K562 (cell line): Measurements from ENCODE around the gene ITGB5. TPM values are rescaled to one million over a fixed set of nuclear protein-coding genes. Genes with fewer than 3 reads are reported as not detected.

Experiments
- ATAC-seq: fragments of 200-7000 bp; cut with Tn5 transposase; 3 replicates; pipeline ENCODE4 v1.9.1; 2020; ENCODE audit warnings: moderate library complexity
- BruUV-seq: library from RNA; stranded (reverse); fragments of 400-500 nt; replicated peaks from 2 replicates; lab custom pipeline; 2021; lab: Mats Ljungman, UMichigan
- CTCF ChIA-PET: fragments of 300-600 bp; formaldehyde crosslinking; extraction: SDS; loops from one replicate; lab custom pipeline; 2021; ENCODE audit warnings: low intra/inter-chr PET ratio; lab: Yijun Ruan, JAX
- POLR2A ChIA-PET: fragments of 300-600, 350-650 bp; sonication (Branson Sonifier 250); formaldehyde crosslinking; extraction: SDS; loops from one replicate; lab custom pipeline; 2021; ENCODE audit warnings: antibody characterized with exemption, inconsistent platforms; lab: Yijun Ruan, JAX
- DNase-seq, 4 experiments: peaks; one replicate each; pipeline versions ENCODE4 v3.0.0 to v3.0.0-alpha.2; 2011 to 2018; ENCODE audit warnings: low spot score in 3 of 4, mixed read lengths in 3 of 4; ENCODE audit errors: extremely low read depth in 1 of 4
- FAIRE-seq: peaks from 2 replicates; lab custom pipeline; 2011; peaks lifted over from hg19 to GRCh38; lab: Jason Lieb, UNC
- H2AFZ ChIP-seq: 2 replicates; pipeline ENCODE4 v1.6.0; 2011; ENCODE audit warnings: low read depth, low read length, control low read depth, inconsistent platforms
- H3K27ac ChIP-seq: fragments of 200-600 bp; 3 replicates; pipeline ENCODE4 v1.8.0; 2011; ENCODE audit warnings: low read depth, mild to moderate bottlenecking, control low read depth, inconsistent platforms, low read length, moderate library complexity, mixed read lengths; ENCODE audit errors: extremely low read depth
- H3K27me3 ChIP-seq, 2 experiments: fragments of 300-600 bp in 1 of 2; 2 replicates in 1 of 2; 3 replicates in 1 of 2; pipeline versions ENCODE4 v1.6.0 to v1.8.0; 2011; ENCODE audit warnings: inconsistent platforms in 2 of 2, low read length in 2 of 2, mild to moderate bottlenecking in 1 of 2, mixed read lengths in 1 of 2, moderate library complexity in 1 of 2; ENCODE audit not compliant: control insufficient read depth in 2 of 2, insufficient read depth in 2 of 2
- H3K36me3 ChIP-seq: fragments of 300-600 bp; 3 replicates; pipeline ENCODE4 v1.8.0; 2011; ENCODE audit warnings: mild to moderate bottlenecking, low read length, inconsistent platforms; ENCODE audit not compliant: control insufficient read depth, insufficient read depth
- H3K4me1 ChIP-seq, 2 experiments: fragments of 200-600 bp in 1 of 2; replicated peaks in 1 of 2; 2 replicates in 1 of 2; 3 replicates in 1 of 2; pipeline versions ENCODE4 v1.5.1 to v1.8.0; 2011; ENCODE audit warnings: inconsistent platforms in 2 of 2, low read length in 2 of 2, mild to moderate bottlenecking in 1 of 2, mixed read lengths in 1 of 2, moderate library complexity in 1 of 2; ENCODE audit not compliant: control insufficient read depth in 2 of 2, insufficient read depth in 2 of 2
- H3K4me2 ChIP-seq: 2 replicates; pipeline ENCODE4 v1.6.1; 2011; ENCODE audit warnings: low read length, control low read depth, inconsistent platforms, mixed read lengths; ENCODE audit not compliant: insufficient read depth
- H3K4me3 ChIP-seq: fragments of 200-600 bp; sonication (generic), shearing (Covaris generic); 2 replicates; pipeline ENCODE4 v1.5.1; 2016; ENCODE audit warnings: control low read depth, inconsistent platforms
- H3K79me2 ChIP-seq: fragments of 200-600 bp; 3 replicates; pipeline ENCODE4 v1.8.0; 2011; ENCODE audit warnings: low read length, inconsistent platforms; ENCODE audit not compliant: control insufficient read depth, insufficient read depth
- H3K9ac ChIP-seq, 2 experiments: 2 replicates each; pipeline versions ENCODE4 v1.6.0 to v1.6.1; 2011; ENCODE audit warnings: low read depth in 2 of 2, low read length in 2 of 2, control low read depth in 1 of 2, inconsistent platforms in 1 of 2, mild to moderate bottlenecking in 1 of 2, mixed read lengths in 1 of 2; ENCODE audit not compliant: insufficient read depth in 1 of 2
- H3K9me1 ChIP-seq: one replicate; pipeline ENCODE4 v1.6.0; 2011; ENCODE audit warnings: inconsistent platforms, mild to moderate bottlenecking, low read length, moderate library complexity; ENCODE audit not compliant: control insufficient read depth, insufficient read depth
- H3K9me3 ChIP-seq: replicated peaks from 2 replicates; pipeline ENCODE4 v1.5.1; 2011; ENCODE audit warnings: low read depth, low read length, inconsistent platforms; ENCODE audit not compliant: control insufficient read depth, insufficient read depth
- H4K20me1 ChIP-seq: replicated peaks from 2 replicates; pipeline ENCODE4 v1.6.1; 2011; ENCODE audit warnings: low read length, inconsistent platforms, mixed read lengths; ENCODE audit not compliant: control insufficient read depth, insufficient read depth
- AFF4 ChIP-seq: sonication (generic); formaldehyde crosslinking; IDR thresholded peaks from 2 replicates; pipeline ENCODE4 v1.8.0; 2023; ENCODE audit warnings: mild to moderate bottlenecking, missing genetic modification reagents
- CBX8 ChIP-seq: fragments of 200-600 bp; sonication (generic); IDR thresholded peaks from 2 replicates; pipeline ENCODE4 v1.6.1; 2012; ENCODE audit warnings: borderline replicate concordance, mixed run types, low read depth, mild to moderate bottlenecking, moderate library complexity, mixed read lengths, low read length, control low read depth, inconsistent platforms; ENCODE audit not compliant: poor library complexity, severe bottlenecking; ENCODE audit errors: extremely low read depth
- MEF2D ChIP-seq: conservative IDR thresholded peaks from 2 replicates; pipeline ENCODE4 v1.6.1; 2016; ENCODE audit warnings: low read depth, missing genetic modification characterization, missing compliant biosample characterization
- SNRNP70 ChIP-seq: fragments of 200-400 bp; formaldehyde crosslinking; optimal IDR thresholded peaks from 2 replicates; pipeline ENCODE3; 2017; ENCODE audit warnings: low read depth, low read length
- SREBF2 ChIP-seq: sonication (generic); formaldehyde crosslinking; IDR thresholded peaks from 2 replicates; pipeline ENCODE4 v1.4.0; 2020; ENCODE audit warnings: mild to moderate bottlenecking, missing genetic modification reagents
- TCF7L2 ChIP-seq: fragments of 150-350 bp; IDR thresholded peaks from 2 replicates; pipeline ENCODE4 v1.6.1; 2016; ENCODE audit warnings: low read depth, mild to moderate bottlenecking, low read length, moderate library complexity
- ZNF143 ChIP-seq: sonication (generic); formaldehyde crosslinking; IDR thresholded peaks from 2 replicates; pipeline ENCODE4 v1.9.0; 2022; ENCODE audit warnings: mild to moderate bottlenecking, missing genetic modification reagents
- WGBS: fragments of 100-300 bp; shearing (Covaris generic); methylation state at CpG from one replicate; pipeline ENCODE4 v1.1.6; 2016; ENCODE audit warnings: low coverage, mixed read lengths; ENCODE audit not compliant: insufficient coverage; ENCODE audit errors: missing lambda C conversion rate; 5-methylcytosine and 5-hydroxymethylcytosine counted together
- in situ Hi-C: fragments of 300-500 bp; cut with MboI; formaldehyde crosslinking; loops from 4 replicates; pipeline ENCODE4 v1.15.0; 2018; ENCODE audit warnings: inconsistent platforms, mixed read lengths
- intact Hi-C: fragments of 100-400 bp; cut with micrococcal nuclease; formaldehyde crosslinking; loops from 2 replicates; pipeline ENCODE4 v1.14.2; 2022
- polyA plus RNA-seq, 8 experiments: library from polyadenylated mRNA; depleted of rRNA in 4 of 8; stranded (reverse) in 5 of 8; unstranded in 3 of 8; fragments of >200 nt; fragmentation: Nextera tagmentation in 2 of 8; fragmentation: Illumina TruSeq in 1 of 8; extraction: Ambion mirVana in 2 of 8; extraction: Trizol in 1 of 8; gene quantifications; 2 replicates each; pipeline versions ENCODE4 v1.2.1 to v1.2.3, GENCODE V29; 2011 to 2014; ENCODE audit warnings: inconsistent platforms in 1 of 8, missing spikeins in 1 of 8
- total RNA-seq, 7 experiments: library from RNA; depleted of rRNA in 6 of 7; stranded (reverse); fragments of >200 nt in 6 of 7; fragmentation: Illumina TruSeq in 2 of 7; extraction: Trizol in 2 of 7; gene quantifications; 2 replicates each; pipeline versions ENCODE4 v1.2.1 to v1.2.3, GENCODE V29; 2011 to 2021; ENCODE audit warnings: low replicate concordance in 1 of 7

Gene ITGB5
- total and polyA plus RNA-seq, 9 of the 15 experiments (the other 6 are each of a cell fraction or from before 2014, with no cell fraction given) = 1.7 to 46.8 (median 9.9) TPM

GRCh38 chr3:124765197-124765840 lies 121.8 kb downstream of the ITGB5 start (continued):
- no peak for TF ChIP-seq AFF4 (CRISPR knock-in tag)
- no peak for TF ChIP-seq SREBF2 (CRISPR knock-in tag)
- no peak for TF ChIP-seq CBX8
- TF ChIP-seq, all 486 proteins: peak for 0

- Histone ChIP-seq H3K27ac (no peak overlapping the region), H3K4me3 (no peak overlapping the region), H3K9me3 (no peaks in the 10 kb centered on the region), H3K36me3 (no peaks in the 10 kb centered on the region; the same call in 2 of the 3 replicates), H3K27me3 (no peaks in the 10 kb centered on the region; a peak in 1 of 5 replicates), H3K9ac (no peak overlapping the region), H3K79me2 (no peaks in the 10 kb centered on the region), H4K20me1 (no peaks in the 10 kb centered on the region), H2AFZ (no peak overlapping the region), H3K9me1 (no peaks in the 10 kb centered on the region), H3K4me1 (no peaks in the 10 kb centered on the region; a peak in 1 of 5 replicates), H3K4me2 (no peak overlapping the region)
- intact Hi-C loops = loop anchor here (10.0 kb wide), 2 partner anchors 220 to 400 kb away; no protein-coding TSS in a partner anchor
- BruUV-seq = no TSS peak
- POLR2A ChIA-PET = no interaction called here
- DNase-seq (no peak), ATAC-seq (no peak), FAIRE-seq (no peak)
- 40% methylated on average over 2 of the region's 5 CpGs for WGBS
- in situ Hi-C loops = loop anchor here (5.0 to 10.0 kb wide), 2 partner anchors 138 to 820 kb away; no protein-coding TSS in a partner anchor
- CTCF ChIA-PET = no interaction called here
- TF ChIP-seq ZNF143 (CRISPR knock-in tag) (no peak), MEF2D (tag) (no peak), SNRNP70 (no peak), TCF7L2 (no peak)
Observed at GRCh38 chr3:124764746-124765145, 122.4 kb downstream of the ITGB5 start.
